GM18526 (cell line): ENCODE results near the gene C2orf76.

Experiments used
- POLR2A ChIP-seq: IDR thresholded peaks from 3 replicates; pipeline ENCODE4 v1.6.1; 2011; ENCODE audit not compliant: insufficient read length; ENCODE audit errors: extremely low read depth

C2orf76 gene

GRCh38 chr2:119385466-119385865, 18.8 kb upstream of the C2orf76 start:
- no peak for TF ChIP-seq POLR2A

GRCh38 chr2:119384971-119385370, 18.3 kb upstream of the C2orf76 start:
- TF ChIP-seq POLR2A, result no peak

- no peak for TF ChIP-seq POLR2A
Observed at GRCh38 chr2:119383410-119384140, 16.9 kb upstream of the C2orf76 start.

- no peak for TF ChIP-seq POLR2A
Observed at GRCh38 chr2:119378566-119378965, 11.9 kb upstream of the C2orf76 start.

- no peak for TF ChIP-seq POLR2A
Observed at GRCh38 chr2:119377993-119378345, 11.3 kb upstream of the C2orf76 start.

- no peak for TF ChIP-seq POLR2A
Observed at GRCh38 chr2:119377294-119377992, 10.8 kb upstream of the C2orf76 start.

GRCh38 chr2:119376810-119377209, 10.2 kb upstream of the C2orf76 start:
- TF ChIP-seq POLR2A, result no peak

GRCh38 chr2:119372778-119373568, 6.3 kb upstream of the C2orf76 start:
- TF ChIP-seq POLR2A, result no peak

- no peak for TF ChIP-seq POLR2A
Observed at GRCh38 chr2:119371111-119371510, 4.5 kb upstream of the C2orf76 start.

- no peak for TF ChIP-seq POLR2A
Observed at GRCh38 chr2:119369845-119370244, 3.2 kb upstream of the C2orf76 start.

- TF ChIP-seq POLR2A, result no peak
Observed at GRCh38 chr2:119367472-119368099, 952 bp upstream of the C2orf76 start.

- TF ChIP-seq POLR2A, result no peak
Observed at GRCh38 chr2:119366161-119366648, 429 bp downstream of the C2orf76 start.

- no peak for TF ChIP-seq POLR2A
Observed at GRCh38 chr2:119365436-119365835, 1.2 kb downstream of the C2orf76 start.

- TF ChIP-seq POLR2A, result no peak
Observed at GRCh38 chr2:119364798-119365197, 1.8 kb downstream of the C2orf76 start.

GRCh38 chr2:119360423-119360966, 6.1 kb downstream of the C2orf76 start:
- TF ChIP-seq POLR2A, result no peak
